ENCODE results near the gene ZNF3. TPM values are rescaled to one million over a fixed set of nuclear protein-coding genes. Genes with fewer than 3 reads are reported as not detected.

The ZNF3 gene
- polyA plus RNA-seq, 1 experiment, result 37.0 TPM

GRCh38 chr7:100126931-100127865 lies 45.7 kb upstream of the ZNF3 start, which contains the start of gene MBLAC1:
MBLAC1 (plus strand) TSS chr7:100126967; CDS start chr7:100127396, 429 bp downstream.
- Histone ChIP-seq H3K27ac (ENCODE audit: low read depth, low read length) (peak within 1 kb of the TSS; percentile 96), H3K9me3 (ENCODE audit: control insufficient read depth, insufficient read depth, low read length) (no peaks in the 10 kb centered on the region), H3K27me3 (ENCODE audit: control insufficient read depth, insufficient read depth, low read length) (no peaks in the 10 kb centered on the region), H3K4me3 (ENCODE audit: low read depth, low read length) (peak within 1 kb of the TSS; percentile 96)
- POLR2A ChIA-PET, result interaction anchor here (1.0 kb wide), 1 partner anchor 26 kb away, joined by 12 read pairs; the partner anchor contains the start of genes AP4M1 and MCM7
- no peak for TF ChIP-seq CTCF (IDR thresholded peaks at IDR 0.05; ENCODE audit: low read depth, low read length)
- DNase-seq (ENCODE audit: low read depth, low spot score), result peak; percentile 87
- CTCF ChIA-PET, result no interaction called here

GRCh38 chr7:100126239-100126930 lies 44.9 kb upstream of the ZNF3 start:
- DNase-seq (ENCODE audit: low read depth, low spot score), result no peak
- peak overlapping the region; percentile 96 for H3K27ac ChIP-seq (ENCODE audit: low read depth, low read length)
- no peaks in the 10 kb centered on the region for H3K27me3 ChIP-seq (ENCODE audit: control insufficient read depth, insufficient read depth, low read length)
- no peaks in the 10 kb centered on the region for H3K9me3 ChIP-seq (ENCODE audit: control insufficient read depth, insufficient read depth, low read length)
- ChIA-PET POLR2A (interaction anchor here (1.0 kb wide), 1 partner anchor 26 kb away, joined by 12 read pairs; the partner anchor contains the start of genes AP4M1 and MCM7), CTCF (no interaction called here)
- peak overlapping the region; percentile 96 for H3K4me3 ChIP-seq (ENCODE audit: low read depth, low read length)
- 0 out of 2 replicates have a peak, but pooled peaks have one; percentile 7 for TF ChIP-seq CTCF (IDR thresholded peaks at IDR 0.05; ENCODE audit: low read depth, low read length)

GRCh38 chr7:100124301-100125230 lies 43.0 kb upstream of the ZNF3 start:
- POLR2A ChIA-PET, result no interaction called here
- Histone ChIP-seq H3K4me3 (ENCODE audit: low read depth, low read length) (no peak overlapping the region), H3K27me3 (ENCODE audit: control insufficient read depth, insufficient read depth, low read length) (no peaks in the 10 kb centered on the region), H3K27ac (ENCODE audit: low read depth, low read length) (no peak overlapping the region), H3K9me3 (ENCODE audit: control insufficient read depth, insufficient read depth, low read length) (no peaks in the 10 kb centered on the region)
- CTCF ChIA-PET, result interaction anchor here (0.6 to 1.7 kb wide), 3 partner anchors 10 to 283 kb away, joined by 3 to 10 read pairs (median 4); no protein-coding TSS in a partner anchor
- TF ChIP-seq CTCF (IDR thresholded peaks at IDR 0.05; ENCODE audit: low read depth, low read length), result no peak
- no peak for DNase-seq (ENCODE audit: low read depth, low spot score)

GRCh38 chr7:100122568-100122967 lies 41.0 kb upstream of the ZNF3 start:
- Histone ChIP-seq H3K9me3 (ENCODE audit: control insufficient read depth, insufficient read depth, low read length) (no peaks in the 10 kb centered on the region), H3K4me3 (ENCODE audit: low read depth, low read length) (no peak overlapping the region), H3K27me3 (ENCODE audit: control insufficient read depth, insufficient read depth, low read length) (no peaks in the 10 kb centered on the region), H3K27ac (ENCODE audit: low read depth, low read length) (no peak overlapping the region)
- no peak for DNase-seq (ENCODE audit: low read depth, low spot score)
- ChIA-PET CTCF (interaction anchor here (1.2 kb wide), 1 partner anchor 9 kb away, joined by 4 read pairs; no protein-coding TSS in a partner anchor), POLR2A (interaction anchor here (0.5 kb wide), 1 partner anchor 12 kb away, joined by 3 read pairs; no protein-coding TSS in a partner anchor)
- no peak for TF ChIP-seq CTCF (IDR thresholded peaks at IDR 0.05; ENCODE audit: low read depth, low read length)

All from AG04450 (cell line).